ENCODE results near the gene NCKAP5L. TPM values are rescaled to one million over a fixed set of nuclear protein-coding genes. Genes with fewer than 3 reads are reported as not detected.

NCKAP5L gene
- total and polyA plus RNA-seq, 2 of the 8 experiments (the other 6 are each of a cell fraction or from before 2014, with no cell fraction given) = 9.4 to 27.9 TPM

- no peaks in the 10 kb centered on the region for H3K4me1 ChIP-seq (replicated peaks in 1 of 4; ENCODE audit: control insufficient read depth in 3 of 4, insufficient read depth in 4 of 4, low read length in 3 of 4)
- no peak overlapping the region for H3K4me3 ChIP-seq (ENCODE audit: extremely low read depth in 1 of 4, insufficient read depth in 2 of 4, low read depth in 3 of 4, low read length in 4 of 4)
- no peak overlapping the region for H2BK120ac ChIP-seq (replicated peaks; ENCODE audit: low read depth, low read length)
- no peak overlapping the region for H3K9ac ChIP-seq (replicated peaks in 1 of 4; ENCODE audit: extremely low read depth in 1 of 4, low read depth in 3 of 4, low read length in 3 of 4)
- no peak overlapping the region for H3K56ac ChIP-seq (replicated peaks; ENCODE audit: insufficient read length, low read depth, low read length)
- no peak overlapping the region for H3K27ac ChIP-seq (ENCODE audit: low read depth, low read length)
- no peaks in the 10 kb centered on the region for H3K23me2 ChIP-seq (ENCODE audit: low read depth, low read length)
- H3K79me2 ChIP-seq (ENCODE audit: control insufficient read depth in 1 of 2, insufficient read depth in 2 of 2, low read length in 2 of 2) = no peaks in the 10 kb centered on the region
- 79% methylated on average over 2 of the region's 2 CpGs; no CpG with 5 or more reads in 1 of the 2 experiments for WGBS, 2 experiments (ENCODE audit: extremely low coverage in 1 of 2, insufficient coverage in 1 of 2, insufficient read length in 1 of 2, insufficient replicate concordance in 2 of 2, low coverage in 1 of 2, low lambda C conversion rate in 2 of 2, missing lambda C conversion rate in 1 of 2)
- no peak overlapping the region for H4K5ac ChIP-seq (ENCODE audit: insufficient read length, low read depth, low read length)
- H2BK5ac ChIP-seq (ENCODE audit: low read depth, low read length) = no peak overlapping the region
- H2BK15ac ChIP-seq (ENCODE audit: low read length) = no peak overlapping the region
- H2BK20ac ChIP-seq (ENCODE audit: low read length) = no peak overlapping the region
- H3K27me3 ChIP-seq (replicated peaks in 1 of 4; ENCODE audit: control insufficient read depth in 3 of 4, extremely low read depth in 1 of 4, insufficient read depth in 3 of 4, low read length in 3 of 4) = no peaks in the 10 kb centered on the region
- no peak overlapping the region for H3K23ac ChIP-seq (ENCODE audit: insufficient read length)
- ChIA-PET POLR2A (ENCODE audit: partially characterized antibody) (interaction anchor here (1.1 to 2.9 kb wide), 4 partner anchors 12 to 29 kb away, joined by 6 to 12 read pairs (median 6); partner anchors contain the start of gene NCKAP5L), CTCF (ENCODE audit: partially characterized antibody) (interaction anchor here (1.1 to 8.1 kb wide), 8 partner anchors 9 to 144 kb away, joined by 3 to 54 read pairs (median 4); partner anchors contain the start of gene TMBIM6)
- H2AK5ac ChIP-seq (ENCODE audit: low read depth, low read length) = no peak overlapping the region
- H2BK12ac ChIP-seq (ENCODE audit: low read depth, low read length) = no peak overlapping the region
- FAIRE-seq (no peak), DNase-seq (ENCODE audit: low read depth in 1 of 2, low spot score in 2 of 2) (no peak)
- no peak overlapping the region for H3K4me2 ChIP-seq (ENCODE audit: insufficient read depth in 1 of 2, low read depth in 2 of 2, low read length in 2 of 2)
- no peak overlapping the region for H3K14ac ChIP-seq (ENCODE audit: insufficient read length)
- H3K36me3 ChIP-seq (ENCODE audit: control insufficient read depth in 2 of 4, insufficient read depth in 4 of 4, low read length in 3 of 4) = peaks cover 5 to 34% (median 18%) of the 10 kb centered on the region in 4 experiments
- peaks cover 2 to 12% of the 10 kb centered on the region in 2 experiments for H4K20me1 ChIP-seq (replicated peaks in 1 of 2; ENCODE audit: control insufficient read depth in 1 of 2, insufficient read depth in 2 of 2, low read length in 2 of 2)
- no peak overlapping the region for H4K8ac ChIP-seq (ENCODE audit: extremely low read depth, insufficient read depth, low read length)
- no peaks in the 10 kb centered on the region for H3K9me3 ChIP-seq (ENCODE audit: insufficient read depth in 2 of 2, low read depth in 1 of 2, low read length in 1 of 2)
- no peak overlapping the region for H4K91ac ChIP-seq (replicated peaks; ENCODE audit: insufficient read length, low read length)
- H2AFZ ChIP-seq (ENCODE audit: low read length) = no peak overlapping the region
- H3K18ac ChIP-seq (ENCODE audit: extremely low read depth, low read length) = no peak overlapping the region
- H3K4ac ChIP-seq (replicated peaks; ENCODE audit: insufficient read length, low read depth, low read length) = no peak overlapping the region
- no peak for TF ChIP-seq EP300 (IDR thresholded peaks at IDR 0.05; ENCODE audit: borderline replicate concordance in 1 of 2, low read depth in 2 of 2, low read length in 2 of 2)
- no peak for TF ChIP-seq POLR2A (IDR thresholded peaks at IDR 0.05; ENCODE audit: control extremely low read depth in 1 of 2, low read depth in 2 of 2, low read length in 2 of 2)
- no peak for TF ChIP-seq SIRT6 (IDR thresholded peaks at IDR 0.05; ENCODE audit: low read length)
- peak in 2 of 3 experiments; percentile 10 to 11; a peak in 2 of 4 replicates for TF ChIP-seq CTCF (IDR thresholded peaks at IDR 0.05; ENCODE audit: control extremely low read depth in 1 of 3, insufficient read depth in 1 of 3, low read depth in 1 of 3, low read length in 3 of 3)
- no peaks in the 10 kb centered on the region for H3K79me1 ChIP-seq (ENCODE audit: low read depth, low read length)
Observed at GRCh38 chr12:49798934-49799333, 29.3 kb downstream of the NCKAP5L start.

Measured in H1 (cell line).